ENCODE data around the gene RNF144A. TPM values are rescaled to one million over a fixed set of nuclear protein-coding genes. Genes with fewer than 3 reads are reported as not detected.
A peak's percentile ranks its signal among the peaks of the same experiment; 100 is the strongest.

RNF144A gene
- total and polyA plus RNA-seq, 2 donors from 2014 or later: 4.2 to 12.3 TPM

DNA sequence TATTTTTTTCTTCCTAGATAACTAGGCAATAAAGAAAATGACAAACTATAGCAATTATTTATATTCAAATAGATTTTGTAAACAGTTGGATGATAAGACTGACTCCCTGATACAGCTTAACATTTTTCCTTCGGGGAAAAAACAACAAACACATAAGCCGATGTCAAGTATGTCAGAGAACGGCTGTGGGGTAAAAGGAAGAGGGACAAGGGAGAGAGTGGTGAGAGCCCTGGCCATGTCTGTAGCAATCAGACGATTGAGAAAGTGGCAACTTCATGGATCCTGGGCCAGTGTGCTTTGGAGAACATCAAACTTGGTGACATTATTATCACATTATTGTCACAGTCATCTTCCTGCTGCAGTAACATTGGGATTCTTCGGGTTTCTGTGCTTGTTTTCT, 65.2 kb downstream of the RNF144A start:
- H3K9ac ChIP-seq (ENCODE audit: low read length in 3 of 3): no peak overlapping the region

DNA sequence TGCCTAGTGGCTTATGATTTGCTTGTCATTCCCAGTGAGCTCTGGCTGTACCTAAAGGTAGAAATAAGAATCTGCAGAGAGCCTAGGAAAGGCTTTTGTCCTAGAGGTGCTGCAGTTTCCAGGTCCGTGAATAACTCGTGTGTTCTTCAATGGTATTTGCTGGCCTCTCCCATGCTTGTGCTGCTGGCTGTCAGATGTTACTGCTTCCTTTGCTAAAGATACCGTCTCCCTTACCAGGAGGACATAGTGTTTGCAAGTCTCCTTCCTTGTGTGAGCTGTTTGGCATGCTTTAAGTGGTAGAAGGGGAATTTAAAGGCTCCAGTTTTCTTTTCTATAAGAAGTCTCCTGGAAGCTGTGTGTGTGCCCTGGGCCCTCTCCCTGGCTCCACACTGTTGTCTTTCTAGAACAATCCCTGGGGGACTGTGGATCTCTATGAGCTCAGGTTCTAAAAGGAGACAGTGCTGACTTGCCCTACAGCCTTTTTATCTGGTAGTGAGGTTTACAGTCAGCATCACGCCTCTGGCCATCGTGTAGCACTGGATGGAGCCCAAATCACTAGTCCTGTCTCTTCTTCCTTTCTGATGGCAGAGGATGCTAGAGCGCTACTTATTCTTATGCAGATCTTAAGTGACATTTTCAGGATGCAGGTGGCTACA, 65.8 kb downstream of the RNF144A start:
- Histone ChIP-seq H3K36me3 (ENCODE audit: control insufficient read depth in 2 of 3, insufficient read depth in 3 of 3, low read length in 3 of 3) (no peaks in the 10 kb centered on the region), H3K4me3 (ENCODE audit: low read length in 3 of 3) (no peak overlapping the region), H3K27me3 (ENCODE audit: control insufficient read depth, insufficient read depth, low read length) (no peaks in the 10 kb centered on the region), H3K9ac (ENCODE audit: low read length in 3 of 3) (no peak overlapping the region), H3K27ac (ENCODE audit: low read depth in 2 of 2, low read length in 2 of 2) (no peak overlapping the region), H3K4me1 (ENCODE audit: control insufficient read depth in 2 of 3, insufficient read depth in 2 of 3, low read depth in 1 of 3, low read length in 3 of 3) (peaks cover 3 to 7% (median 4%) of the 10 kb centered on the region in 3 donors), H3K9me3 (ENCODE audit: control insufficient read depth in 2 of 3, insufficient read depth in 1 of 3, low read length in 3 of 3) (no peaks in the 10 kb centered on the region)
- intact Hi-C loops (cut with DNase I): no loop called here
- FAIRE-seq: no peak
- TF ChIP-seq, protein P1, sequence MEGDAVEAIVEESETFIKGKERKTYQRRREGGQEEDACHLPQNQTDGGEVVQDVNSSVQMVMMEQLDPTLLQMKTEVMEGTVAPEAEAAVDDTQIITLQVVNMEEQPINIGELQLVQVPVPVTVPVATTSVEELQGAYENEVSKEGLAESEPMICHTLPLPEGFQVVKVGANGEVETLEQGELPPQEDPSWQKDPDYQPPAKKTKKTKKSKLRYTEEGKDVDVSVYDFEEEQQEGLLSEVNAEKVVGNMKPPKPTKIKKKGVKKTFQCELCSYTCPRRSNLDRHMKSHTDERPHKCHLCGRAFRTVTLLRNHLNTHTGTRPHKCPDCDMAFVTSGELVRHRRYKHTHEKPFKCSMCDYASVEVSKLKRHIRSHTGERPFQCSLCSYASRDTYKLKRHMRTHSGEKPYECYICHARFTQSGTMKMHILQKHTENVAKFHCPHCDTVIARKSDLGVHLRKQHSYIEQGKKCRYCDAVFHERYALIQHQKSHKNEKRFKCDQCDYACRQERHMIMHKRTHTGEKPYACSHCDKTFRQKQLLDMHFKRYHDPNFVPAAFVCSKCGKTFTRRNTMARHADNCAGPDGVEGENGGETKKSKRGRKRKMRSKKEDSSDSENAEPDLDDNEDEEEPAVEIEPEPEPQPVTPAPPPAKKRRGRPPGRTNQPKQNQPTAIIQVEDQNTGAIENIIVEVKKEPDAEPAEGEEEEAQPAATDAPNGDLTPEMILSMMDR (IDR thresholded peaks at IDR 0.05; ENCODE audit: borderline replicate concordance, extremely low read depth, insufficient read depth): no peak
- peak in 2 of 5 donors; percentile 31 to 38 for DNase-seq

More for the DNA sequence above, 65.2 kb downstream of the RNF144A start:
- Histone ChIP-seq H3K27ac (ENCODE audit: low read depth in 2 of 2, low read length in 2 of 2) (no peak overlapping the region), H3K27me3 (ENCODE audit: control insufficient read depth, insufficient read depth, low read length) (no peaks in the 10 kb centered on the region), H3K9me3 (ENCODE audit: control insufficient read depth in 2 of 3, insufficient read depth in 1 of 3, low read length in 3 of 3) (no peaks in the 10 kb centered on the region), H3K4me3 (ENCODE audit: low read length in 3 of 3) (no peak overlapping the region), H3K4me1 (ENCODE audit: control insufficient read depth in 2 of 3, insufficient read depth in 2 of 3, low read depth in 1 of 3, low read length in 3 of 3) (peaks cover 3 to 6% (median 5%) of the 10 kb centered on the region in 3 donors), H3K36me3 (ENCODE audit: control insufficient read depth in 2 of 3, insufficient read depth in 3 of 3, low read length in 3 of 3) (no peaks in the 10 kb centered on the region)
- DNase-seq (no peak), FAIRE-seq (no peak)
- intact Hi-C loops (cut with DNase I): no loop called here
- TF ChIP-seq, protein P1 (IDR thresholded peaks at IDR 0.05; ENCODE audit: borderline replicate concordance, extremely low read depth, insufficient read depth): no peak

DNA sequence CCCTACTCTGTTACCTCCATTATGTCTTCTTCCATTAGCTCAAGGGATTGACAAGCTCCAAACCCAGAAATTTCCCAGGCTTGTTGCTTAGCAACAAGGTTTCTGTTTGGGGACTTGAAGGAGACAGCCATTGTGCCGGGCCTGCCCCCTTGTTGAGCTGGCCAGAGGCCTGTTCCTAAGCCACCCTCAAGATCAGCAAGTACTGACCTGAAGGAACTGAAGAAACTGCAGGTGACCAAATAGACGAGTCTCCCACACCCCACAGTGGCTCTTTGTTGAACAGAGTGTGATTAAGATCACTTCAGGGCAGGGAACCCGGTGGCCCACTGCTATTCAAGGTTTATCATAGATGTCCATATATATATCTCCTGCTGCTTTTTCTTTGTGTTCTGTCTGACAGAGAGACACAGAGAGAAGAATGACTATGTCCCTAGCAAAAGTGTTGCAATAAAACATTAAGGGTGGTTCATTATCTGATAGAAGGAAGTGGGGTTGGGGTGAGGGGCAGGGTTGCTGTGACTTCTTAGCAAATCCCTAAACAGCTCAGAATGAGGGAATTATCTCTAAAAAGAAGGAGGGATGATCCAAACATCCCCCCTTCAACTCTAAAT, 69.2 kb downstream of the RNF144A start:
- Histone ChIP-seq H3K36me3 (ENCODE audit: control insufficient read depth in 2 of 3, insufficient read depth in 3 of 3, low read length in 3 of 3) (peaks cover 0 to 7% (median 4%) of the 10 kb centered on the region in 3 donors), H3K4me3 (ENCODE audit: low read length in 3 of 3) (no peak overlapping the region), H3K9ac (ENCODE audit: low read length in 3 of 3) (no peak overlapping the region), H3K9me3 (ENCODE audit: control insufficient read depth in 2 of 3, insufficient read depth in 1 of 3, low read length in 3 of 3) (peaks cover 0 to 2% (median 0%) of the 10 kb centered on the region in 3 donors), H3K27me3 (ENCODE audit: control insufficient read depth, insufficient read depth, low read length) (no peaks in the 10 kb centered on the region), H3K27ac (ENCODE audit: low read depth in 2 of 2, low read length in 2 of 2) (peak overlapping the region; percentile 7 to 41), H3K4me1 (ENCODE audit: control insufficient read depth in 2 of 3, insufficient read depth in 2 of 3, low read depth in 1 of 3, low read length in 3 of 3) (peaks cover 0 to 7% (median 3%) of the 10 kb centered on the region in 3 donors)
- DNase-seq: peak in 3 of 5 donors; percentile 45 to 69 (median 50)
- FAIRE-seq: no peak
- TF ChIP-seq, protein P1 (IDR thresholded peaks at IDR 0.05; ENCODE audit: borderline replicate concordance, extremely low read depth, insufficient read depth): no peak
- intact Hi-C loops (cut with DNase I): no loop called here

Measured in kidney (tissue), 14 donors.